ENCODE measurements around the gene TNKS2. TPM values are rescaled to one million over a fixed set of nuclear protein-coding genes. Genes with fewer than 3 reads are reported as not detected.

TNKS2 gene
- total and polyA plus RNA-seq, 10 donors = 12.4 to 78.2 (median 55.6) TPM

DNA sequence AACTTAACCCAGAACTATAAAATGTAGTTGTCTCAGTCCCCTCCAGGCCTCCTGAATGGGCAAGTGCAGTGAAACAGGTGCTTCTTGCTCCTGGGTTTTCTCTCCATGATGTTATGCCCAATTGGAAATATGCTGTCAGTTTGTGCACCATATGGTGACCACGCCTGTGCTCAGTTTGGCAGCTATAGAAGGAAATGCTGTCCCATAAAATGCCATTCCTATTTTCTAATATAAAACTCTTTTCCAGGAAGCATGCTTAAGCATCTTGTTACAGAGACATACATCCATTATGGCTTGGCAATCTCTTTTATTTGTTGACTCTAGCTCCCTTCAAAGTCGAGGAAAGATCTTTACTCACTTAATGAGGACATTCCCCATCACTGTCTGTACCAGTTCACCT, 65.9 kb downstream of the TNKS2 start:
- intact Hi-C loops (cut with DNase I; ENCODE audit: low total_unique reads) = no loop called here
- Histone ChIP-seq H3K27ac (no peak overlapping the region), H3K27me3 (replicated peaks in 1 of 7) (no peaks in the 10 kb centered on the region), H3K4me3 (no peak overlapping the region), H3K9me3 (no peaks in the 10 kb centered on the region), H3K36me3 (peaks cover 0 to 78% (median 57%) of the 10 kb centered on the region in 6 donors), H3K4me1 (no peaks in the 10 kb centered on the region)
- DNase-seq = no peak
- 34 to 87% (median 73%) methylated on average over 2 of the region's 2 CpGs for WGBS, 5 donors
- TF ChIP-seq, protein P1, sequence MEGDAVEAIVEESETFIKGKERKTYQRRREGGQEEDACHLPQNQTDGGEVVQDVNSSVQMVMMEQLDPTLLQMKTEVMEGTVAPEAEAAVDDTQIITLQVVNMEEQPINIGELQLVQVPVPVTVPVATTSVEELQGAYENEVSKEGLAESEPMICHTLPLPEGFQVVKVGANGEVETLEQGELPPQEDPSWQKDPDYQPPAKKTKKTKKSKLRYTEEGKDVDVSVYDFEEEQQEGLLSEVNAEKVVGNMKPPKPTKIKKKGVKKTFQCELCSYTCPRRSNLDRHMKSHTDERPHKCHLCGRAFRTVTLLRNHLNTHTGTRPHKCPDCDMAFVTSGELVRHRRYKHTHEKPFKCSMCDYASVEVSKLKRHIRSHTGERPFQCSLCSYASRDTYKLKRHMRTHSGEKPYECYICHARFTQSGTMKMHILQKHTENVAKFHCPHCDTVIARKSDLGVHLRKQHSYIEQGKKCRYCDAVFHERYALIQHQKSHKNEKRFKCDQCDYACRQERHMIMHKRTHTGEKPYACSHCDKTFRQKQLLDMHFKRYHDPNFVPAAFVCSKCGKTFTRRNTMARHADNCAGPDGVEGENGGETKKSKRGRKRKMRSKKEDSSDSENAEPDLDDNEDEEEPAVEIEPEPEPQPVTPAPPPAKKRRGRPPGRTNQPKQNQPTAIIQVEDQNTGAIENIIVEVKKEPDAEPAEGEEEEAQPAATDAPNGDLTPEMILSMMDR (IDR thresholded peaks at IDR 0.05 in 8 of 11, conservative IDR thresholded peaks at IDR 0.05 in 3 of 11) = no peak
- TF ChIP-seq POLR2AphosphoS5 (IDR thresholded peaks at IDR 0.05) = no peak
- TF ChIP-seq POLR2A (IDR thresholded peaks at IDR 0.05) = no peak

DNA sequence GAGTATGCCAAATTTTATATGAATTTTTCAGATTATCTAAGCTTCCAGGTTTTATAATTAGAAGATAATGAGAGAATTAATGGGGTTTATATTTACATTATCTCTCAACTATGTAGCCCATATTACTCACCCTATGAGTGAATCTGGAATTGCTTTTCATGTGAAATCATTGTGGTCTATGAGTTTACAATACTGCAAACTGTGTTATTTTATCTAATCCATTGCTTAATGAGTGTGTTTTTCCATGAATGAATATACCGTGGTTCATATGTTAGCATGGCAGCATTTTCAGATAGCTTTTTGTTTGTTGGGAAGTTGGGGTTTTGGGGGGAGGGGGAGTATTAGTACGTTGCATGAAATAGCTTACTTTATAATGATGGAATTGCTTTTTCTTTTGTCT, 66.5 kb downstream of the TNKS2 start:
- WGBS, 5 donors = 72 to 96% (median 87%) methylated on average over 2 of the region's 2 CpGs
- intact Hi-C loops (cut with DNase I; ENCODE audit: low total_unique reads) = no loop called here
- DNase-seq = no peak
- H3K27me3 ChIP-seq (replicated peaks in 1 of 7) = no peaks in the 10 kb centered on the region
- no peak overlapping the region for H3K4me3 ChIP-seq
- no peaks in the 10 kb centered on the region for H3K4me1 ChIP-seq
- no peaks in the 10 kb centered on the region for H3K9me3 ChIP-seq
- TF ChIP-seq POLR2AphosphoS5 (IDR thresholded peaks at IDR 0.05) = no peak
- TF ChIP-seq, protein P1 (IDR thresholded peaks at IDR 0.05 in 8 of 11, conservative IDR thresholded peaks at IDR 0.05 in 3 of 11) = no peak
- TF ChIP-seq POLR2A (IDR thresholded peaks at IDR 0.05) = no peak
- no peak overlapping the region for H3K27ac ChIP-seq
- H3K36me3 ChIP-seq = peaks cover 0 to 71% (median 51%) of the 10 kb centered on the region in 6 donors

DNA sequence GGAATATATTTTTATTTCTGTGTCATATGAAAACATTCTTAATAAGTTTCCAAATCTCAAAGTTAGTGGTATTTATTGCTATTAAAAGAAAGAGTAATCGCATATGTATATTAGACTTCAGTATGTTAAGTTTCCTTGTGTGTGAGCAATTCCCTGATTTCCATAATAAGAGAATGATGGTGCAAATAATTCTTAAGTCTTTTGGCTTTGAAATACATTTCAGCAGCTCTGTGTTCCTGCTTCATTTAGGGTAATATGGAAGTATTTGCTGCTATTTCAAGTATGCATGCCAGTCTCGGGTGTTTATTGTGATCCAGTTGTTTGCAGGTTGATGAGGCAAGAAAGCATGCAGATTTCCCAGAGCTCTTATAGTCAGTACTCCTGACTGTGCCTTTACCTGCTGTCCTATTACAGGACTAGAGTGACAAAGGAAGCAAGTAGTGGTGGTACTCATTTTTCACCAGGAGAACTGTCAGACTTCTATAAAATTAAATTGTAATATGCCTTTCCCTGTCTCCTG, 67.4 kb downstream of the TNKS2 start:
- intact Hi-C loops (cut with DNase I; ENCODE audit: low total_unique reads) = no loop called here
- WGBS, 5 donors = 89 to 95% (median 93%) methylated on average over 2 of the region's 2 CpGs
- Histone ChIP-seq H3K27me3 (replicated peaks in 1 of 7) (no peaks in the 10 kb centered on the region), H3K4me1 (no peaks in the 10 kb centered on the region), H3K4me3 (no peak overlapping the region), H3K9me3 (no peaks in the 10 kb centered on the region), H3K36me3 (peaks cover 0 to 63% (median 42%) of the 10 kb centered on the region in 6 donors), H3K27ac (no peak overlapping the region)
- TF ChIP-seq POLR2A (IDR thresholded peaks at IDR 0.05) = no peak
- DNase-seq = no peak

DNA sequence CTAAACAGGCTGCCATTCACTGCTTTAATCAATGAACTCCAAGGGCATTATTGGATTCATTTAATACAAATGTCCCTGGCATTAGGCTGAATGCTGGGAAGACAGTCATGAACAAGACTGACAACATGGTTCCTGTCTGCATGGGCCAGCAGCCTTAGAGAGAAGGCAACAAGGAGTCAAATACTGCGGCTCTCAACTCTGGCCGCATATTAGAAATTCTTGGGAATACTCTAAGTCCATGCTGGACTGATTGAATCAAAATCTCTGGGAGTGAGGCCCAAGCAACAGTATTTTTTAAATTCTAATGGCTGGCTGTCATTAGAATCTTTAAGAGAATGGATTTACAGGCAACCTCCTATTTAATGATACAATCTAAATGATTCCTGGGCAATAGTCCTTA, 76.9 kb downstream of the TNKS2 start:
- Histone ChIP-seq H3K27me3 (replicated peaks in 1 of 7) (no peaks in the 10 kb centered on the region), H3K4me1 (no peaks in the 10 kb centered on the region), H3K27ac (no peak overlapping the region), H3K36me3 (no peaks in the 10 kb centered on the region), H3K4me3 (no peak overlapping the region), H3K9me3 (no peaks in the 10 kb centered on the region)
- 85 to 97% (median 96%) methylated on average over 2 of the region's 2 CpGs for WGBS, 5 donors
- TF ChIP-seq, protein P1 (IDR thresholded peaks at IDR 0.05 in 8 of 11, conservative IDR thresholded peaks at IDR 0.05 in 3 of 11) = no peak
- no peak for TF ChIP-seq POLR2AphosphoS5 (IDR thresholded peaks at IDR 0.05)
- DNase-seq = no peak
- intact Hi-C loops (cut with DNase I; ENCODE audit: low total_unique reads) = no loop called here

DNA sequence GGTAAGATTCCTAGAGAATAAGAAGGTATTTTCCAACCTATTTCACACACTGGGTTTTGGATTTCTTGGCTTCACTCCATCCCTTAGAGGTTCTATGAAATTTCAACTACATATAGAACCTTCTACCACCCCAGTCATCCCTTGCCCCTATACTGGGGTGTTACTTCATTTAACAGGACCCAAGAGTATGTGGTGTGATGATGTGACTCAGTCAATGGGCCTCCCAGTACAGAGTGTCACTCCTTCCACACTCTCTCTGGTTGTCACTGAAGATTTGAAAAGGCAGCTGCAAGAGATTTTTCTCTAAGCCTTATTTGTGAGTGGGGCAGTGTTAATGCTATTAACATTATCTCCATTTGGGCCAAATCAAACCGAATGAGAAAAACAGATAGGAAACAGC, 77.6 kb downstream of the TNKS2 start:
- TF ChIP-seq, protein P1 (IDR thresholded peaks at IDR 0.05 in 8 of 11, conservative IDR thresholded peaks at IDR 0.05 in 3 of 11) = no peak
- intact Hi-C loops (cut with DNase I; ENCODE audit: low total_unique reads) = no loop called here
- no peaks in the 10 kb centered on the region for H3K9me3 ChIP-seq
- no peak overlapping the region for H3K4me3 ChIP-seq
- no peak overlapping the region for H3K27ac ChIP-seq
- DNase-seq = no peak
- H3K36me3 ChIP-seq = no peaks in the 10 kb centered on the region
- WGBS, 5 donors = 93 to 97% (median 94%) methylated on average over 1 of the region's 1 CpG
- no peaks in the 10 kb centered on the region for H3K27me3 ChIP-seq (replicated peaks in 1 of 7)
- no peaks in the 10 kb centered on the region for H3K4me1 ChIP-seq
